Fibroblast of upper back skin (primary cell): ENCODE data around the gene COL16A1.

Source experiments
- DNase-seq: peaks from one replicate; pipeline ENCODE4 v3.0.0-alpha.2; 2013

Gene COL16A1

DNA sequence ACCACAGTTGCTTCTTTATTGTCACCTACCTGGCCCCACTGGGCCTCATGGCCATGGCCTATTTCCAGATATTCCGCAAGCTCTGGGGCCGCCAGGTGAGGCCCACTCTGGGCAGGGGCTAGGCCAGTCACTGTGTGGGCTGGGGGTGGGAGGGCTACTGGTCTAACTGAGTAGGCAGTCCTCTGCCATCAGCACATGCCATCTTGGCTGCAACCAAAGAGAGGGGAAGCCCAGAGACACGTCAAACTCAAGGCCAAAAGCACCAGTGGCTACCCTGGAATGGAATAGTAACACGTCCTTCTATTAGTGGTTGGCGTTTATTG is 82.4 kb downstream of the COL16A1 start:
- no peak for DNase-seq

GRCh38 chr1:31620631-31621497 is 83.0 kb downstream of the COL16A1 start:
- no peak for DNase-seq

DNA sequence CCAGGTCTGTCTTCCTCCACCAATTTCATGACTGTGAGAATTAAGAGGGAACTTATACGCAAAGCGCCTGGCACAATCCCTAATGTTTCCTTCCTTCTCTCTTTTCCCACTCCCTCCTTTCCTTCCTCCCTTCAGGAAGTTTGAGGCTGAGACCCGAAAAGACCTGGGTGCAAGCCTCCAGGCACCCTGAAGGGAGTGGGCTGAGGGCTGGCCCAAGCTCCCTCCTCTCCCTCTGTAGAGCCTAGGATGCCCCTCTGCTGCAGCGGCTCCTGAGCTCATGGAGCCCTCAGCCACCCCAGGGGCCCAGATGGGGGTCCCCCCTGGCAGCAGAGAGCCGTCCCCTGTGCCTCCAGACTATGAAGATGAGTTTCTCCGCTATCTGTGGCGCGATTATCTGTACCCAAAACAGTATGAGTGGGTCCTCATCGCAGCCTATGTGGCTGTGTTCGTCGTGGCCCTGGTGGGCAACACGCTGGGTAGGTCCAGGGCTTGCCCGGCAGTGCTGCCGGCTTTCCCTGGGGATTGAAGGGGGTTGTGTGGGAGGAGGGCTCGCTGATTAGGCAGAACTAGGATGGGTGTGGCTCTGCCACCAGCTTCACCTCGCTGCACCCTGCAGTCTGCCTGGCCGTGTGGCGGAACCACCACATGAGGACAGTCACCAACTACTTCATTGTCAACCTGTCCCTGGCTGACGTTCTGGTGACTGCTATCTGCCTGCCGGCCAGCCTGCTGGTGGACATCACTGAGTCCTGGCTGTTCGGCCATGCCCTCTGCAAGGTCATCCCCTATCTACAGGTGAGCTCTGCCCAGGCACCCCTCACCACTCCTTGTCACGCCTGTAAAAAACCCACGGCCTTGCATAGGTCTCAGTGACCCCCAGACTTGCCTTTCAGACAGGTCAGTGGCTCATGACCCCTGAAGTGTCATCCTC is 84.6 kb downstream of the COL16A1 start:
- DNase-seq = no peak

GRCh38 chr1:31617916-31618746 is 85.7 kb downstream of the COL16A1 start:
- DNase-seq = peak; percentile 21

- no peak for DNase-seq
Measured at GRCh38 chr1:31617218-31617915, 86.5 kb downstream of the COL16A1 start, which contains the start of gene HCRTR1. Gene HCRTR1 (plus strand): TSS chr1:31617689. CDS start chr1:31619193, 1,504 bp downstream.

GRCh38 chr1:31615939-31616338 is 87.9 kb downstream of the COL16A1 start:
- DNase-seq = no peak

DNA sequence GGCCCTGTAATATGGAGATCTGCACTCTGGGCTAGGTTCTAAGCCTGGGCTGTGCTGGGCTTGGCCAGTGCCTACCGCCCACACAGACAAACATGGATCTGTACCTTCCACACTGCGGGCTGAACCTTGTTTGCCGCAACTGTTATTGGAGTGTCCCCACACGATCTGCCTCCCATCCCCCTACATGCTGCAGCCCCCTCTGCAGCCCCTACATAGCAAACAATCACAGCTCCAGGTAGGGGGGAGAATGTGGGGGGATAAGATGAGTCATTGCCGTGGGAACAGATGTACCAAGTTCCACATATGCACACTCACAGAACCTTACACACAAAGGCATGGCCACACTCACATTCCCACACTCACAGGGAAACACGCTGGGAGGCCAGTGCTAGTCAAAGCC is 88.4 kb downstream of the COL16A1 start:
- DNase-seq = no peak

DNA sequence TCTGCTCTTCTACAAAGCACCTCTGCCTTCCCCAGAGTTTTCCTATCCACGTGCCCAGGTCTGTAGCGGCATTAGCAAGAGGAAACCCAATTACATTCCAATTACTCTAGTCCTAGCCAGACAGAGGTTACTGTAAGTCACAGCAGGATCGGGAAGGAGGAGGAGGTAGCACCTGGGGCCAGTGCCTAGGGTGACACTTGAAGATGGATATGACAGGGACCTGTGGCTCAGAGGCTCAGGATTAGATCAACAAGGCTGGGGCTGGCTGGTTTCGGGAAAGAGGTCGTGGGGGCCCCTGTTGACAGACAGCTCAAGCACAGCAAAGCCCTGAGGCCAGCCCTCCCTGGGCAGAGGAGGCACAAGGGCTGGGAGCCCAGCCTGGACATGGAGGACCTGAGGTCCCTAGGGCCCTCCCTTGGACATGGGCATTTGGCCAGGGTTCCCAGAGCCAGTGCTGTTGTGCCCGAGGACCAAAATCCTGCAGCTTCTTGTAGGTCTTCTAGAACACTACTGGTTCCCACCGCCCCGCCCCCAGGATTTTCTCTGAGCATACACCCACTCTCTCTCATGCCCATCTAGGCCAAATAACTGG is 89.3 kb downstream of the COL16A1 start:
- DNase-seq = no peak

GRCh38 chr1:31609514-31610118 is 94.2 kb downstream of the COL16A1 start:
- DNase-seq = no peak

DNA sequence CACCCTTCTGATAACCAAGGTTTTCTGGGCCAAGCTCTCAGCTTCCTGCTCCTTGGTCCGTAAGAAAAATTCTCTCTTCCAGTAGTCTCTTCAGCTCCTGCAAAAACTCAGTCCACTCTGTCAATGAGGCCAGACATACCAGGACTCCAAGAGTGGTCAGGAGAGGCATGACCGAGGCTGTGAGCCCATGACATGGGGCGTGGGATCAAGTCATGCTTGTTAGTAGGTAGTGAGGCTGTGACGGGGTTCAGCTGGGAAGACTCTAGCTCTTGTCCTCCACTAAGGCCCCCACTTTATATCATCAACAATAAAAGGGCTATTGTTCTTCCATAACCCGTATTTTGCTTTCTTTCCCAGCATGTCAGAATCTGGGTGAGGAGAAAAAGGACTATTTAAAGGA is 96.5 kb downstream of the COL16A1 start:
- no peak for DNase-seq

DNA sequence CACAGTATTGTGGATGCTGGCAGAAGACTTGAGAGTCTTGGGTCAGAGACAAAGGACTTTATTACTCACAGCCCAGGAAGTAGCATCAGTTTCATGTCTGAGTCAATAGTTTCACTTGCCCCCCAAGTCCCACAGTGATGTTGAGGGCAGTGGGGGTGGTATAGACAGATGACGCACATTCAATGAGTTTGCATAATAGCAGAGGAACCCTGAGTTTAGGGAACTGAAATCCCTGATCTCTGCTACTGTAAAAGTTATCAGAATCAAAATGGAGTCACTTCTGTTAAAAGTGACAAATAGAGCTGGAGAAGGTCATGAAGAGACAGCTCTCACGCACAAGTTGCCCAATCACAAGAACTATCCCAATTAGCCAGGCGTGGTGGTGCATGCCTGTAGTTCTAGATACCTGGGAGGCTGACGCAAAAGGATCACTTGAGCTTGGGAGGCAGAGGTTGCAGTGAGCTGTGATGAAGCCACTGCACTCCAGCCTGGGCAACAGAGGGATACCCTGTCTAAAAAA is 97.8 kb downstream of the COL16A1 start:
- DNase-seq = peak; percentile 58
